Daoy (cell line): Measurements from ENCODE around the gene ARAP2. TPM values are rescaled to one million over a fixed set of nuclear protein-coding genes. Genes with fewer than 3 reads are reported as not detected.
A peak's percentile ranks its signal among the peaks of the same experiment; 100 is the strongest.

ENCODE experiments used
- DNase-seq: peaks from one replicate; pipeline ENCODE4 v3.0.0-alpha.2; 2015; ENCODE audit warnings: low read depth
- total RNA-seq: library from RNA; depleted of rRNA; stranded (reverse); fragments of >200 nt; shearing (Covaris generic); gene quantifications from 2 replicates; pipeline ENCODE4 v1.2.3, GENCODE V29; 2014

The ARAP2 gene
- total RNA-seq, 1 experiment from 2014 or later = 0.97 TPM

GRCh38 chr4:36264207-36264826 is 20.0 kb upstream of the ARAP2 start:
- no peak for DNase-seq

- no peak for DNase-seq
These were observed 16.4 kb upstream of the ARAP2 start for GRCh38 chr4:36260731-36261130.

GRCh38 chr4:36256398-36256891 is 12.1 kb upstream of the ARAP2 start:
- no peak for DNase-seq

- DNase-seq = no peak
These were observed 11.3 kb upstream of the ARAP2 start for GRCh38 chr4:36255577-36255976.

GRCh38 chr4:36254371-36254770 is 10.1 kb upstream of the ARAP2 start:
- no peak for DNase-seq

GRCh38 chr4:36251983-36252382 is 7.7 kb upstream of the ARAP2 start:
- no peak for DNase-seq

GRCh38 chr4:36249610-36250009 is 5.3 kb upstream of the ARAP2 start:
- no peak for DNase-seq

GRCh38 chr4:36243355-36244256 is 708 bp downstream of the ARAP2 start:
- peak; percentile 13 for DNase-seq

GRCh38 chr4:36242629-36243354 is 1.5 kb downstream of the ARAP2 start:
- DNase-seq = no peak

- DNase-seq = no peak
These were observed 2.5 kb downstream of the ARAP2 start for GRCh38 chr4:36241771-36242170.

- no peak for DNase-seq
These were observed 6.7 kb downstream of the ARAP2 start for GRCh38 chr4:36237366-36238313.

GRCh38 chr4:36236159-36236558 is 8.2 kb downstream of the ARAP2 start:
- DNase-seq = no peak

- peak; percentile 12 for DNase-seq
These were observed 9.0 kb downstream of the ARAP2 start for GRCh38 chr4:36235306-36235705.

- no peak for DNase-seq
These were observed 10.6 kb downstream of the ARAP2 start for GRCh38 chr4:36233567-36234266.

GRCh38 chr4:36230534-36230933 is 13.8 kb downstream of the ARAP2 start:
- no peak for DNase-seq

- DNase-seq = no peak
These were observed 16.4 kb downstream of the ARAP2 start for GRCh38 chr4:36227913-36228312.

- no peak for DNase-seq
These were observed 17.7 kb downstream of the ARAP2 start for GRCh38 chr4:36226430-36227227.

GRCh38 chr4:36224972-36225903 is 19.1 kb downstream of the ARAP2 start:
- no peak for DNase-seq

- no peak for DNase-seq
These were observed 21.6 kb downstream of the ARAP2 start for GRCh38 chr4:36222702-36223101.
